Loucy (cell line): ENCODE results near the gene PRMT9.

ENCODE experiments used
- CTCF ChIP-seq: fragments of 200-600 bp; sonication (generic); conservative IDR thresholded peaks from 2 replicates; pipeline ENCODE4 v1.5.1; 2014; ENCODE audit warnings: mild to moderate bottlenecking, antibody characterized with exemption, low read length
- EZH2phosphoT487 ChIP-seq: fragments of 200-600 bp; IDR thresholded peaks from 2 replicates; pipeline ENCODE4 v1.6.1; 2018; ENCODE audit warnings: antibody characterized with exemption, mild to moderate bottlenecking, moderate library complexity, borderline replicate concordance

GRCh38 chr4:147640331-147640730, 43.6 kb downstream of the PRMT9 start:
- TF ChIP-seq CTCF (no peak), EZH2phosphoT487 (no peak)
